PC-3 (cell line): Measurements from ENCODE around the gene COX7A2.

Source experiments
- EZH2phosphoT487 ChIP-seq: fragments of 300-600 bp; sonication (generic); IDR thresholded peaks from 2 replicates; pipeline ENCODE4 v1.6.1; 2018; ENCODE audit warnings: mild to moderate bottlenecking, antibody characterized with exemption, low read length, borderline replicate concordance
- TF ChIP-seq, protein P1 (sequence below): fragments of 300-600 bp; sonication (generic); conservative IDR thresholded peaks from 2 replicates; pipeline ENCODE4 v1.5.1; 2017; ENCODE audit warnings: antibody characterized with exemption, low read depth, mild to moderate bottlenecking, low read length

GRCh38 chr6:75282706-75283105, 39.1 kb upstream of the COX7A2 start:
- TF ChIP-seq EZH2phosphoT487: no peak
- TF ChIP-seq, protein P1, sequence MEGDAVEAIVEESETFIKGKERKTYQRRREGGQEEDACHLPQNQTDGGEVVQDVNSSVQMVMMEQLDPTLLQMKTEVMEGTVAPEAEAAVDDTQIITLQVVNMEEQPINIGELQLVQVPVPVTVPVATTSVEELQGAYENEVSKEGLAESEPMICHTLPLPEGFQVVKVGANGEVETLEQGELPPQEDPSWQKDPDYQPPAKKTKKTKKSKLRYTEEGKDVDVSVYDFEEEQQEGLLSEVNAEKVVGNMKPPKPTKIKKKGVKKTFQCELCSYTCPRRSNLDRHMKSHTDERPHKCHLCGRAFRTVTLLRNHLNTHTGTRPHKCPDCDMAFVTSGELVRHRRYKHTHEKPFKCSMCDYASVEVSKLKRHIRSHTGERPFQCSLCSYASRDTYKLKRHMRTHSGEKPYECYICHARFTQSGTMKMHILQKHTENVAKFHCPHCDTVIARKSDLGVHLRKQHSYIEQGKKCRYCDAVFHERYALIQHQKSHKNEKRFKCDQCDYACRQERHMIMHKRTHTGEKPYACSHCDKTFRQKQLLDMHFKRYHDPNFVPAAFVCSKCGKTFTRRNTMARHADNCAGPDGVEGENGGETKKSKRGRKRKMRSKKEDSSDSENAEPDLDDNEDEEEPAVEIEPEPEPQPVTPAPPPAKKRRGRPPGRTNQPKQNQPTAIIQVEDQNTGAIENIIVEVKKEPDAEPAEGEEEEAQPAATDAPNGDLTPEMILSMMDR: no peak
